ENCODE results near the gene ATP2A1.

GRCh38 chr16:28917095-28917494, 38.8 kb downstream of the ATP2A1 start:
- TF ChIP-seq, protein P1, sequence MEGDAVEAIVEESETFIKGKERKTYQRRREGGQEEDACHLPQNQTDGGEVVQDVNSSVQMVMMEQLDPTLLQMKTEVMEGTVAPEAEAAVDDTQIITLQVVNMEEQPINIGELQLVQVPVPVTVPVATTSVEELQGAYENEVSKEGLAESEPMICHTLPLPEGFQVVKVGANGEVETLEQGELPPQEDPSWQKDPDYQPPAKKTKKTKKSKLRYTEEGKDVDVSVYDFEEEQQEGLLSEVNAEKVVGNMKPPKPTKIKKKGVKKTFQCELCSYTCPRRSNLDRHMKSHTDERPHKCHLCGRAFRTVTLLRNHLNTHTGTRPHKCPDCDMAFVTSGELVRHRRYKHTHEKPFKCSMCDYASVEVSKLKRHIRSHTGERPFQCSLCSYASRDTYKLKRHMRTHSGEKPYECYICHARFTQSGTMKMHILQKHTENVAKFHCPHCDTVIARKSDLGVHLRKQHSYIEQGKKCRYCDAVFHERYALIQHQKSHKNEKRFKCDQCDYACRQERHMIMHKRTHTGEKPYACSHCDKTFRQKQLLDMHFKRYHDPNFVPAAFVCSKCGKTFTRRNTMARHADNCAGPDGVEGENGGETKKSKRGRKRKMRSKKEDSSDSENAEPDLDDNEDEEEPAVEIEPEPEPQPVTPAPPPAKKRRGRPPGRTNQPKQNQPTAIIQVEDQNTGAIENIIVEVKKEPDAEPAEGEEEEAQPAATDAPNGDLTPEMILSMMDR (IDR thresholded peaks at IDR 0.05): no peak
- no peak for TF ChIP-seq ZFX (IDR thresholded peaks at IDR 0.05; ENCODE audit: borderline replicate concordance)
